ENCODE results near the gene ADGB. TPM values are rescaled to one million over a fixed set of nuclear protein-coding genes. Genes with fewer than 3 reads are reported as not detected.

The ADGB gene
- total RNA-seq, 1 experiment from 2014 or later, result not detected

- no peak overlapping the region for H2AFZ ChIP-seq (ENCODE audit: low read depth, low read length, poor library complexity, severe bottlenecking)
- H3K4me1 ChIP-seq (ENCODE audit: control insufficient read depth in 1 of 2, insufficient read depth in 2 of 2, low read length in 2 of 2), result no peaks in the 10 kb centered on the region
- ChIA-PET POLR2A (no interaction called here), CTCF (no interaction called here), RAD21 (ENCODE audit: low non-redundant PET in 1 of 2, low total read pairs in 2 of 2, uncharacterized antibody in 2 of 2, unreplicated experiment in 2 of 2) (no interaction called here)
- no peak overlapping the region for H3K4me2 ChIP-seq (ENCODE audit: low read length)
- ATAC-seq, result no peak
- no peaks in the 10 kb centered on the region for H3K27me3 ChIP-seq (ENCODE audit: insufficient read depth, low read length)
- H4K20me1 ChIP-seq (ENCODE audit: insufficient read depth), result no peaks in the 10 kb centered on the region
- no peak overlapping the region for H3K27ac ChIP-seq (ENCODE audit: low read depth, low read length)
- DNase-seq (ENCODE audit: low read depth, low spot score), result no peak
- no TSS peak for BruUV-seq (replicated peaks)
- no peak overlapping the region for H3K9ac ChIP-seq (ENCODE audit: low read length)
- H3K4me3 ChIP-seq (replicated peaks in 1 of 2; ENCODE audit: low read depth in 1 of 2, low read length in 2 of 2), result no peak overlapping the region
- no peaks in the 10 kb centered on the region for H3K9me2 ChIP-seq (ENCODE audit: insufficient read depth)
- H3K9me3 ChIP-seq (ENCODE audit: control insufficient read depth in 1 of 2, insufficient read depth in 1 of 2, low read depth in 1 of 2, low read length in 2 of 2), result no peaks in the 10 kb centered on the region
- no peaks in the 10 kb centered on the region for H3K36me3 ChIP-seq (ENCODE audit: control insufficient read depth in 1 of 2, insufficient read depth in 2 of 2, low read length in 2 of 2)
- TF ChIP-seq EZH2 (IDR thresholded peaks at IDR 0.05), result no peak
- no peak for TF ChIP-seq SP1 (IDR thresholded peaks at IDR 0.05; ENCODE audit: low read depth)
- no peak for TF ChIP-seq POLR2AphosphoS5 (IDR thresholded peaks at IDR 0.05; ENCODE audit: low read depth, low read length)
- no peak for TF ChIP-seq YY1 (IDR thresholded peaks at IDR 0.05; ENCODE audit: extremely low read depth, insufficient replicate concordance, low read depth, low read length)
- TF ChIP-seq EZH2phosphoT487 (IDR thresholded peaks at IDR 0.05; ENCODE audit: borderline replicate concordance), result no peak
- no peak for TF ChIP-seq REST (IDR thresholded peaks at IDR 0.05; ENCODE audit: low read depth)
- no peak for TF ChIP-seq CEBPB (IDR thresholded peaks at IDR 0.05; ENCODE audit: low read depth)
- no peak for TF ChIP-seq SIN3A (IDR thresholded peaks at IDR 0.05; ENCODE audit: low read depth)
- no peak for TF ChIP-seq MAX (IDR thresholded peaks at IDR 0.05)
- TF ChIP-seq EGR1 (IDR thresholded peaks at IDR 0.05; ENCODE audit: low read depth), result no peak
- TF ChIP-seq CBX3 (IDR thresholded peaks at IDR 0.05; ENCODE audit: low read depth), result no peak
- H3K79me2 ChIP-seq (ENCODE audit: insufficient read depth, low read length), result no peaks in the 10 kb centered on the region
- intact Hi-C loops (cut with micrococcal nuclease), result no loop called here
These were observed 14.8 kb upstream of the ADGB start for GRCh38 chr6:146583966-146584365.

All from HCT116 (cell line).